Effector memory CD8-positive, alpha-beta T cell (primary cell): ENCODE results near the gene RPS19.
"Not testable (repeated sequence)": the region's sequence is repeated elsewhere in the genome, so short reads cannot be mapped to it uniquely, and the experiment has no call there.

ENCODE experiments used
- ATAC-seq: fragments of 150-1000 bp; cut with Tn5 transposase; replicated peaks from 2 replicates; pipeline ENCODE4 v1.10.0; 2021; ENCODE audit warnings: mild to moderate bottlenecking, moderate library complexity
- DNase-seq, 3 experiments: peaks; one replicate each; pipeline ENCODE4 v3.0.0; 2021
- H3K27ac Mint-ChIP-seq, 2 donors: one replicate each; pipeline ENCODE4 v1.8.0; 2022; ENCODE audit warnings: mild to moderate bottlenecking in 2 of 2, mixed read lengths in 2 of 2, moderate library complexity in 2 of 2
- H3K27me3 Mint-ChIP-seq, 2 donors: one replicate each; pipeline ENCODE4 v1.8.0; 2022; ENCODE audit warnings: mixed read lengths in 2 of 2
- H3K36me3 Mint-ChIP-seq: one replicate; pipeline ENCODE4 v1.8.0; 2022; ENCODE audit warnings: mild to moderate bottlenecking, moderate library complexity, mixed read lengths; ENCODE audit not compliant: insufficient read depth
- H3K4me1 Mint-ChIP-seq, 2 donors: one replicate each; pipeline ENCODE4 v1.8.0; 2022; ENCODE audit warnings: low read depth in 2 of 2, mixed read lengths in 2 of 2
- H3K4me3 Mint-ChIP-seq, 2 donors: one replicate each; pipeline ENCODE4 v1.8.0; 2022; ENCODE audit warnings: mild to moderate bottlenecking in 2 of 2, mixed read lengths in 2 of 2, moderate library complexity in 2 of 2
- H3K9me3 Mint-ChIP-seq, 2 donors: one replicate each; pipeline ENCODE4 v1.8.0; 2022; ENCODE audit warnings: mixed read lengths in 2 of 2

Gene RPS19

DNA sequence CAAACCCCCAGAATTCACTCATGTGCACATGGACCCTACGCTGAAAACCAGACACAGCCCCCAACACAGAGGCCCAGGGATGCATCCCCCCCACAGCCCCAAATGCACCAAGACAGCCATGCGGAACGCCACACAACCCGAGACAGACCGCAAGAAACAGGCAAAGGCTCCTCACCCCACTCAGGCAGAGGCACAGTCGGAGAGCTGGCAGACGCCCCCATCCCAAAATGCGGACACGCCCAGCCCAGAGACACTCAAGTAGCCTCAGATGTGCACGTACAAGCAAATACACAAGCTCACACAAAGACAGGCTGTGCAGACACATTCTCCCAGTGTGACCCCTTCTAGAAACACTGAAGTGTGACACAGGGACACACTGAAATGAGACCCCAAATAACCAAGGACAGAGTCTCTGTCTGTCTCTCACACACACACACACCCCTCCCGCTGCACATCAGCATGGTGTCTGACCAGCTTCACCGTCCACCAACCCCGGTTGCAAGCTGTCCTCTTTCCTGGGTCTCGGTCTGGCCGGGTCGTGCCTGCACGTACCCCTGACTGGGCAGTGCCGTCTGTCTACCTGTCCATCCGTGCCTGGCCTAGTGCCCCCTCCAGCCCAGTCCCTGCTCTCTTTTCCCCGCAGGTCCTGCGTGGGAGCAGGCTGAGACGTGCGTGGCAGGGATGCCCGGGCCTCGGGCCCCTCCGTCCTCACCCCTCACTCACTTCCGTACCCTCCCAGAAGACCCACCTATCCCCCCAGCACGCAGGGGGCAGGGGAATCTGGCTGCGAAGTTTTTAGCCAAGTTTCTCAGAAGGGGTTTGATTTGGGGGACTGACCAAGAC is 52.1 kb downstream of the RPS19 start:
- peak overlapping the region in 1 of 2 donors; percentile 41 for H3K4me3 Mint-ChIP-seq
- H3K4me1 Mint-ChIP-seq, result peaks cover 37 to 38% of the 10 kb centered on the region in 2 donors

GRCh38 chr19:41912899-41913537 is 53.0 kb downstream of the RPS19 start:
- Mint-ChIP-seq H3K27ac (peak overlapping the region in 1 of 2 donors; percentile 83), H3K36me3 (peaks cover 46% of the 10 kb centered on the region), H3K4me3 (peak overlapping the region in 1 of 2 donors; percentile 60), H3K9me3 (no peaks in the 10 kb centered on the region), H3K27me3 (peaks cover 8 to 13% of the 10 kb centered on the region in 2 donors), H3K4me1 (peaks cover 34 to 38% of the 10 kb centered on the region in 2 donors)
- no peak for DNase-seq
- ATAC-seq, result peak; percentile 38

More for the DNA sequence above, 52.1 kb downstream of the RPS19 start:
- ATAC-seq, result no peak
- H3K9me3 Mint-ChIP-seq, result no peaks in the 10 kb centered on the region
- H3K36me3 Mint-ChIP-seq, result peaks cover 48% of the 10 kb centered on the region
- H3K27ac Mint-ChIP-seq, result peak overlapping the region; percentile 81 to 83
- H3K27me3 Mint-ChIP-seq, result peaks cover 8 to 13% of the 10 kb centered on the region in 2 donors
- no peak for DNase-seq

- H3K4me3 Mint-ChIP-seq, result peak overlapping the region in 1 of 2 donors; percentile 60
- H3K4me1 Mint-ChIP-seq, result peaks cover 34 to 36% of the 10 kb centered on the region in 2 donors
- ATAC-seq (peak; percentile 3), DNase-seq (no peak)
- H3K27me3 Mint-ChIP-seq, result peaks cover 8 to 13% of the 10 kb centered on the region in 2 donors
- H3K27ac Mint-ChIP-seq, result peak overlapping the region in 1 of 2 donors; percentile 83
- H3K9me3 Mint-ChIP-seq, result no peaks in the 10 kb centered on the region
- H3K36me3 Mint-ChIP-seq, result peaks cover 41% of the 10 kb centered on the region
Observed at GRCh38 chr19:41913538-41914423, 53.7 kb downstream of the RPS19 start.

- not testable (repeated sequence) for ATAC-seq, DNase-seq, H3K9me3 Mint-ChIP-seq
- Mint-ChIP-seq H3K4me3 (peak overlapping the region in 1 of 2 donors; percentile 60), H3K4me1 (peaks cover 30 to 34% of the 10 kb centered on the region in 2 donors), H3K27ac (peak overlapping the region in 1 of 2 donors; percentile 57), H3K36me3 (peaks cover 34% of the 10 kb centered on the region), H3K27me3 (peaks cover 8 to 13% of the 10 kb centered on the region in 2 donors)
Observed at GRCh38 chr19:41914424-41914834, 54.4 kb downstream of the RPS19 start.

- peaks cover 27 to 33% of the 10 kb centered on the region in 2 donors for H3K4me1 Mint-ChIP-seq
- H3K4me3 Mint-ChIP-seq, result no peak overlapping the region
- no peak overlapping the region for H3K27ac Mint-ChIP-seq
- DNase-seq (no peak), ATAC-seq (no peak)
- no peaks in the 10 kb centered on the region for H3K9me3 Mint-ChIP-seq
- peaks cover 8 to 13% of the 10 kb centered on the region in 2 donors for H3K27me3 Mint-ChIP-seq
- H3K36me3 Mint-ChIP-seq, result peaks cover 31% of the 10 kb centered on the region
Observed at GRCh38 chr19:41915021-41915775, 55.1 kb downstream of the RPS19 start.

GRCh38 chr19:41915776-41916414 is 55.8 kb downstream of the RPS19 start:
- ATAC-seq (peak; percentile 39), DNase-seq (no peak)
- Mint-ChIP-seq H3K27me3 (peaks cover 10 to 13% of the 10 kb centered on the region in 2 donors), H3K4me3 (no peak overlapping the region), H3K27ac (no peak overlapping the region), H3K4me1 (peaks cover 20 to 26% of the 10 kb centered on the region in 2 donors), H3K36me3 (peaks cover 25% of the 10 kb centered on the region), H3K9me3 (no peaks in the 10 kb centered on the region)

- ATAC-seq (no peak), DNase-seq (no peak)
- H3K4me3 Mint-ChIP-seq, result no peak overlapping the region
- no peaks in the 10 kb centered on the region for H3K9me3 Mint-ChIP-seq
- peaks cover 8 to 15% of the 10 kb centered on the region in 2 donors for H3K4me1 Mint-ChIP-seq
- no peak overlapping the region for H3K27ac Mint-ChIP-seq
- H3K36me3 Mint-ChIP-seq, result peaks cover 18% of the 10 kb centered on the region
- H3K27me3 Mint-ChIP-seq, result peaks cover 19% of the 10 kb centered on the region in 2 donors
Observed at GRCh38 chr19:41917676-41918075, 57.6 kb downstream of the RPS19 start.

- ATAC-seq, result peak; percentile 12
Observed at GRCh38 chr19:41918095-41918494, 58.0 kb downstream of the RPS19 start.

GRCh38 chr19:41918653-41919244 is 58.7 kb downstream of the RPS19 start:
- Mint-ChIP-seq H3K27me3 (peaks cover 21 to 30% of the 10 kb centered on the region in 2 donors), H3K4me1 (peaks cover 10% of the 10 kb centered on the region in 2 donors), H3K9me3 (no peaks in the 10 kb centered on the region), H3K36me3 (peaks cover 12% of the 10 kb centered on the region), H3K27ac (no peak overlapping the region), H3K4me3 (no peak overlapping the region)
- ATAC-seq, result peak; percentile 10
- DNase-seq, result no peak

More at GRCh38 chr19:41918095-41918494, 58.0 kb downstream of the RPS19 start:
- DNase-seq, result no peak
- no peak overlapping the region for H3K4me3 Mint-ChIP-seq
- peaks cover 8 to 15% of the 10 kb centered on the region in 2 donors for H3K4me1 Mint-ChIP-seq
- H3K9me3 Mint-ChIP-seq, result no peaks in the 10 kb centered on the region
- H3K36me3 Mint-ChIP-seq, result peaks cover 15% of the 10 kb centered on the region
- H3K27ac Mint-ChIP-seq, result no peak overlapping the region
- peaks cover 21 to 23% of the 10 kb centered on the region in 2 donors for H3K27me3 Mint-ChIP-seq

- Mint-ChIP-seq H3K4me1 (peaks cover 4 to 6% of the 10 kb centered on the region in 2 donors), H3K4me3 (no peak overlapping the region), H3K9me3 (no peaks in the 10 kb centered on the region), H3K27ac (no peak overlapping the region), H3K36me3 (peaks cover 12% of the 10 kb centered on the region), H3K27me3 (peaks cover 13 to 30% of the 10 kb centered on the region in 2 donors)
- no peak for ATAC-seq
- DNase-seq, result no peak
Observed at GRCh38 chr19:41919948-41920712, 60.1 kb downstream of the RPS19 start.

GRCh38 chr19:41920882-41921576 is 61.0 kb downstream of the RPS19 start:
- Mint-ChIP-seq H3K4me1 (peaks cover 4 to 6% of the 10 kb centered on the region in 2 donors), H3K27ac (no peak overlapping the region), H3K4me3 (no peak overlapping the region), H3K9me3 (no peaks in the 10 kb centered on the region), H3K36me3 (peaks cover 12% of the 10 kb centered on the region), H3K27me3 (peaks cover 13 to 30% of the 10 kb centered on the region in 2 donors)
- ATAC-seq (no peak), DNase-seq (no peak)
